T-helper 17 cell (primary cell): ENCODE results near the gene TMEM269. TPM values are rescaled to one million over a fixed set of nuclear protein-coding genes. Genes with fewer than 3 reads are reported as not detected.

Source experiments
- ATAC-seq: fragments of 150-1000 bp; cut with Tn5 transposase; 2 replicates; pipeline ENCODE4 v1.10.0; 2021; ENCODE audit warnings: mild to moderate bottlenecking, moderate library complexity
- DNase-seq, 3 donors: peaks; one replicate each; pipeline versions ENCODE4 v3.0.0 to v3.0.0-alpha.2; 2020 to 2021
- H3K9me3 ChIP-seq: one replicate; pipeline ENCODE4 v1.7.0; 2013; ENCODE audit warnings: low read length, mild to moderate bottlenecking; ENCODE audit not compliant: control insufficient read depth, poor library complexity, severe bottlenecking
- H3K27ac Mint-ChIP-seq: one replicate; pipeline ENCODE4 v1.8.0; 2022; ENCODE audit warnings: mild to moderate bottlenecking, moderate library complexity, mixed read lengths
- H3K27me3 Mint-ChIP-seq: one replicate; pipeline ENCODE4 v1.8.0; 2022; ENCODE audit warnings: mixed read lengths
- H3K36me3 Mint-ChIP-seq: one replicate; pipeline ENCODE4 v1.8.0; 2022; ENCODE audit warnings: low read depth, mixed read lengths
- H3K4me1 Mint-ChIP-seq: one replicate; pipeline ENCODE4 v1.8.0; 2022; ENCODE audit warnings: mild to moderate bottlenecking, mixed read lengths
- H3K4me3 Mint-ChIP-seq: one replicate; pipeline ENCODE4 v1.8.0; 2022; ENCODE audit warnings: mild to moderate bottlenecking, moderate library complexity, mixed read lengths
- total RNA-seq, 4 donors: library from RNA in 2 of 4; stranded (reverse) in 2 of 4; gene quantifications; one replicate each; pipeline ENCODE4 v1.2.3 and lab custom pipeline; 2022 to 2026

Gene TMEM269
- total RNA-seq, 2 donors from 2014 or later = 0.42 to 0.47 TPM

GRCh38 chr1:42753070-42753469 is 31.7 kb upstream of the TMEM269 start:
- Mint-ChIP-seq H3K4me3 (no peak overlapping the region), H3K27ac (no peak overlapping the region), H3K27me3 (no peaks in the 10 kb centered on the region), H3K36me3 (peaks cover 23% of the 10 kb centered on the region), H3K4me1 (peaks cover 12% of the 10 kb centered on the region)
- DNase-seq = no peak
- ATAC-seq = no peak
- no peaks in the 10 kb centered on the region for H3K9me3 ChIP-seq

- H3K27ac Mint-ChIP-seq = peak overlapping the region; percentile 82
- ATAC-seq = no peak
Observed at GRCh38 chr1:42756956-42757891, 27.6 kb upstream of the TMEM269 start.

GRCh38 chr1:42757892-42758275 is 26.9 kb upstream of the TMEM269 start:
- Mint-ChIP-seq H3K27ac (no peak overlapping the region), H3K4me1 (peaks cover 11% of the 10 kb centered on the region), H3K36me3 (peaks cover 15% of the 10 kb centered on the region), H3K4me3 (no peak overlapping the region), H3K27me3 (no peaks in the 10 kb centered on the region)
- no peak for DNase-seq
- no peaks in the 10 kb centered on the region for H3K9me3 ChIP-seq
- ATAC-seq = no peak

More at GRCh38 chr1:42756956-42757891, 27.6 kb upstream of the TMEM269 start:
- H3K9me3 ChIP-seq = no peaks in the 10 kb centered on the region
- no peak for DNase-seq
- peaks cover 11% of the 10 kb centered on the region for H3K4me1 Mint-ChIP-seq
- peaks cover 15% of the 10 kb centered on the region for H3K36me3 Mint-ChIP-seq
- no peak overlapping the region for H3K4me3 Mint-ChIP-seq
- H3K27me3 Mint-ChIP-seq = no peaks in the 10 kb centered on the region

- Mint-ChIP-seq H3K4me3 (no peak overlapping the region), H3K27ac (no peak overlapping the region), H3K27me3 (no peaks in the 10 kb centered on the region), H3K36me3 (peaks cover 15% of the 10 kb centered on the region), H3K4me1 (peaks cover 11% of the 10 kb centered on the region)
- DNase-seq (no peak), ATAC-seq (no peak)
- no peaks in the 10 kb centered on the region for H3K9me3 ChIP-seq
Observed at GRCh38 chr1:42758641-42759040, 26.1 kb upstream of the TMEM269 start.

- ATAC-seq (no peak), DNase-seq (no peak)
- Mint-ChIP-seq H3K4me1 (peaks cover 10% of the 10 kb centered on the region), H3K27me3 (no peaks in the 10 kb centered on the region), H3K4me3 (no peak overlapping the region), H3K36me3 (peaks cover 12% of the 10 kb centered on the region), H3K27ac (no peak overlapping the region)
- no peaks in the 10 kb centered on the region for H3K9me3 ChIP-seq
Observed at GRCh38 chr1:42759114-42759513, 25.7 kb upstream of the TMEM269 start.

- peaks cover 6% of the 10 kb centered on the region for H3K4me1 Mint-ChIP-seq
- no peak overlapping the region for H3K27ac Mint-ChIP-seq
- no peaks in the 10 kb centered on the region for H3K27me3 Mint-ChIP-seq
- peaks cover 7% of the 10 kb centered on the region for H3K36me3 Mint-ChIP-seq
- H3K4me3 Mint-ChIP-seq = no peak overlapping the region
- DNase-seq = no peak
- no peak for ATAC-seq
- H3K9me3 ChIP-seq = no peaks in the 10 kb centered on the region
Observed at GRCh38 chr1:42761567-42761966, 23.2 kb upstream of the TMEM269 start.

GRCh38 chr1:42762269-42762668 is 22.5 kb upstream of the TMEM269 start:
- DNase-seq (no peak), ATAC-seq (no peak)
- H3K27ac Mint-ChIP-seq = no peak overlapping the region
- H3K4me3 Mint-ChIP-seq = no peak overlapping the region
- H3K27me3 Mint-ChIP-seq = no peaks in the 10 kb centered on the region
- H3K4me1 Mint-ChIP-seq = peaks cover 2% of the 10 kb centered on the region
- no peaks in the 10 kb centered on the region for H3K9me3 ChIP-seq
- H3K36me3 Mint-ChIP-seq = peaks cover 3% of the 10 kb centered on the region

GRCh38 chr1:42765269-42765668 is 19.5 kb upstream of the TMEM269 start:
- peaks cover 5% of the 10 kb centered on the region for H3K4me1 Mint-ChIP-seq
- no peak overlapping the region for H3K27ac Mint-ChIP-seq
- DNase-seq = no peak
- H3K4me3 Mint-ChIP-seq = no peak overlapping the region
- no peaks in the 10 kb centered on the region for H3K9me3 ChIP-seq
- no peaks in the 10 kb centered on the region for H3K36me3 Mint-ChIP-seq
- no peak for ATAC-seq
- H3K27me3 Mint-ChIP-seq = no peaks in the 10 kb centered on the region

- Mint-ChIP-seq H3K4me1 (peaks cover 9% of the 10 kb centered on the region), H3K4me3 (no peak overlapping the region), H3K27me3 (no peaks in the 10 kb centered on the region), H3K27ac (no peak overlapping the region), H3K36me3 (no peaks in the 10 kb centered on the region)
- no peaks in the 10 kb centered on the region for H3K9me3 ChIP-seq
- DNase-seq = peak in 1 of 3 donors; percentile 17
- ATAC-seq = peak; percentile 2
Observed at GRCh38 chr1:42765832-42766740, 18.7 kb upstream of the TMEM269 start.

GRCh38 chr1:42766741-42767509 is 17.9 kb upstream of the TMEM269 start, which contains the start of the genes C1orf50 and P3H1:
Gene C1orf50, plus strand, starts transcription at chr1:42767249. Its CDS starts 63 bp downstream, at chr1:42767312.
Gene P3H1, minus strand, starts transcription at chr1:42767028. Its CDS starts 57 bp downstream, at chr1:42766971.
- Mint-ChIP-seq H3K4me1 (peaks cover 9% of the 10 kb centered on the region), H3K36me3 (no peaks in the 10 kb centered on the region), H3K4me3 (no peak within 1 kb of the TSS), H3K27ac (peak within 1 kb of the TSS; percentile 81), H3K27me3 (no peaks in the 10 kb centered on the region)
- ATAC-seq (peak; percentile 92), DNase-seq (peak; percentile 99 to 100 (median 99))
- H3K9me3 ChIP-seq = no peaks in the 10 kb centered on the region

GRCh38 chr1:42767510-42768000 is 17.2 kb upstream of the TMEM269 start:
- H3K9me3 ChIP-seq = no peaks in the 10 kb centered on the region
- DNase-seq (no peak), ATAC-seq (peak; percentile 31)
- no peaks in the 10 kb centered on the region for H3K27me3 Mint-ChIP-seq
- H3K36me3 Mint-ChIP-seq = no peaks in the 10 kb centered on the region
- no peak overlapping the region for H3K4me3 Mint-ChIP-seq
- peak overlapping the region; percentile 81 for H3K27ac Mint-ChIP-seq
- H3K4me1 Mint-ChIP-seq = peaks cover 11% of the 10 kb centered on the region

- H3K27me3 Mint-ChIP-seq = no peaks in the 10 kb centered on the region
- no peaks in the 10 kb centered on the region for H3K9me3 ChIP-seq
- no peak overlapping the region for H3K4me3 Mint-ChIP-seq
- ATAC-seq = no peak
- H3K4me1 Mint-ChIP-seq = peaks cover 15% of the 10 kb centered on the region
- H3K27ac Mint-ChIP-seq = peak overlapping the region; percentile 81
- no peaks in the 10 kb centered on the region for H3K36me3 Mint-ChIP-seq
- no peak for DNase-seq
Observed at GRCh38 chr1:42768172-42768571, 16.6 kb upstream of the TMEM269 start.
